ENCODE results near the gene TAOK1. TPM values are rescaled to one million over a fixed set of nuclear protein-coding genes. Genes with fewer than 3 reads are reported as not detected.

Gene TAOK1
- total RNA-seq, 1 donor from 2014 or later, result 100 TPM

DNA sequence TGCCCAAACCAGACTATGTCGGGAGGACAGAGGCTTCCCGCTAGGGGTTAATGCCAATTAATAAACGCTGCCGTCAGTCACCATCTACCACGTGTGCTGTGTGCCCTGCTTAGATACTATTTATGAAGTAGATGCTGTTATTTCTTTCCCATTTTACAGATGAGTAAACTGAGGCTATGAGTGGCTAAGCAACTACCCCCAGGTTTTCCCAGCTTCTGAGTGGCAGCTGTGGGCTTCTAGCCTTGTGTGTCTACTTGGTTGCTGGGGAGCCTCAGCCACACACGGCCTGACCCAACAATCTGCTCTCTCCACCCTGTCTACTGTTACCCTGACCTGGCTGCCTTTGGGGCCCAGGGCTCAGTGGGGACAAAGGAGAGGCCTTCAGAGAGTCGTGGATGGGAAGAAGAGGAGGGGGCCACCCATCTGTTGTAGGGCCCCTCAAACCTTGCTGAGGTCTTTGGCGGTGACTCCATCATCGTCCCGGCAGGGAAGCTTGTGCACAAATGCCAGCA is 192.1 kb downstream of the TAOK1 start:
- Histone ChIP-seq H3K4me2 (ENCODE audit: low read length) (no peak overlapping the region), H2AFZ (ENCODE audit: low read depth, low read length) (no peak overlapping the region), H3K9me3 (ENCODE audit: insufficient read depth, low read depth, low read length) (no peaks in the 10 kb centered on the region), H3K27me3 (ENCODE audit: insufficient read depth, low read length) (no peaks in the 10 kb centered on the region), H4K20me1 (ENCODE audit: insufficient read depth, low read length) (peaks cover 74% of the 10 kb centered on the region), H3K4me1 (ENCODE audit: insufficient read depth, low read length) (peaks cover 31% of the 10 kb centered on the region), H3K9ac (ENCODE audit: low read length) (no peak overlapping the region), H3K4me3 (ENCODE audit: insufficient read depth, low read depth, low read length) (no peak overlapping the region), H3K79me2 (ENCODE audit: insufficient read depth, low read length) (peaks cover 55% of the 10 kb centered on the region), H3K36me3 (ENCODE audit: insufficient read depth, low read length) (peaks cover 2% of the 10 kb centered on the region), H3K27ac (ENCODE audit: low read depth, low read length) (no peak overlapping the region)
- Mint-ChIP-seq H3K36me3 (ENCODE audit: low read depth, unreplicated experiment) (peaks cover 11% of the 10 kb centered on the region), H3K27me3 (ENCODE audit: low read depth, unreplicated experiment) (no peaks in the 10 kb centered on the region), H3K27ac (ENCODE audit: unreplicated experiment) (peak overlapping the region; percentile 41), H3K4me3 (ENCODE audit: unreplicated experiment) (no peak overlapping the region), H3K4me1 (ENCODE audit: low read depth, unreplicated experiment) (peaks cover 17% of the 10 kb centered on the region), H3K9me3 (ENCODE audit: unreplicated experiment) (no peaks in the 10 kb centered on the region)
- FAIRE-seq (no peak), DNase-seq (ENCODE audit: low read depth) (no peak)
- no peak for TF ChIP-seq EZH2 (IDR thresholded peaks at IDR 0.05; ENCODE audit: insufficient read depth, low read length)

DNA sequence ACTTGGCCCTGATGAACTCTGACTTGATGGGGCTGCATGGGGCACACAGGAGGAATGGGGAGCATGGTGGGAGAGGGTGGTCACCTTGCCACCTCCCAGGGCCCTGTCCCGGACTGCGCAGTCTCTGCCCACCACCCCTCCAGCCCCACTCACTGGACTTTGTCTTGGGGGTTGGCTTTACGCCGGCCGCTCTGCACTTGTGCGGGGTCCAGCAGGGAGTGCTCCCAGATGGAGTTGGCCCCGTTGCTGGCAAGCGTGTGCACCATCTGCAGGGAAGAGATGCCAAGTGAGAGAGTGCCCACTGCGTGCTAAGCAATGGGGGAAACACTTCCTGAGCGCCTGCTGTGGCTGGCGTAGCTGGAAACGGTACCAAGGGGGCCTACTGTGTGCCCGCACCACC is 192.6 kb downstream of the TAOK1 start:
- Mint-ChIP-seq H3K27me3 (ENCODE audit: low read depth, unreplicated experiment) (no peaks in the 10 kb centered on the region), H3K4me1 (ENCODE audit: low read depth, unreplicated experiment) (peaks cover 18% of the 10 kb centered on the region), H3K36me3 (ENCODE audit: low read depth, unreplicated experiment) (peaks cover 9% of the 10 kb centered on the region), H3K27ac (ENCODE audit: unreplicated experiment) (no peak overlapping the region), H3K4me3 (ENCODE audit: unreplicated experiment) (no peak overlapping the region), H3K9me3 (ENCODE audit: unreplicated experiment) (no peaks in the 10 kb centered on the region)
- Histone ChIP-seq H3K27me3 (ENCODE audit: insufficient read depth, low read length) (no peaks in the 10 kb centered on the region), H3K27ac (ENCODE audit: low read depth, low read length) (no peak overlapping the region), H3K9ac (ENCODE audit: low read length) (no peak overlapping the region), H3K4me3 (ENCODE audit: insufficient read depth, low read depth, low read length) (no peak overlapping the region), H3K4me1 (ENCODE audit: insufficient read depth, low read length) (peaks cover 31% of the 10 kb centered on the region), H2AFZ (ENCODE audit: low read depth, low read length) (no peak overlapping the region), H3K79me2 (ENCODE audit: insufficient read depth, low read length) (peaks cover 60% of the 10 kb centered on the region), H3K36me3 (ENCODE audit: insufficient read depth, low read length) (peaks cover 2% of the 10 kb centered on the region), H3K9me3 (ENCODE audit: insufficient read depth, low read depth, low read length) (no peaks in the 10 kb centered on the region), H3K4me2 (ENCODE audit: low read length) (no peak overlapping the region), H4K20me1 (ENCODE audit: insufficient read depth, low read length) (peaks cover 79% of the 10 kb centered on the region)
- no peak for DNase-seq (ENCODE audit: low read depth)
- TF ChIP-seq EZH2 (IDR thresholded peaks at IDR 0.05; ENCODE audit: insufficient read depth, low read length), result no peak
- TF ChIP-seq, protein P1, sequence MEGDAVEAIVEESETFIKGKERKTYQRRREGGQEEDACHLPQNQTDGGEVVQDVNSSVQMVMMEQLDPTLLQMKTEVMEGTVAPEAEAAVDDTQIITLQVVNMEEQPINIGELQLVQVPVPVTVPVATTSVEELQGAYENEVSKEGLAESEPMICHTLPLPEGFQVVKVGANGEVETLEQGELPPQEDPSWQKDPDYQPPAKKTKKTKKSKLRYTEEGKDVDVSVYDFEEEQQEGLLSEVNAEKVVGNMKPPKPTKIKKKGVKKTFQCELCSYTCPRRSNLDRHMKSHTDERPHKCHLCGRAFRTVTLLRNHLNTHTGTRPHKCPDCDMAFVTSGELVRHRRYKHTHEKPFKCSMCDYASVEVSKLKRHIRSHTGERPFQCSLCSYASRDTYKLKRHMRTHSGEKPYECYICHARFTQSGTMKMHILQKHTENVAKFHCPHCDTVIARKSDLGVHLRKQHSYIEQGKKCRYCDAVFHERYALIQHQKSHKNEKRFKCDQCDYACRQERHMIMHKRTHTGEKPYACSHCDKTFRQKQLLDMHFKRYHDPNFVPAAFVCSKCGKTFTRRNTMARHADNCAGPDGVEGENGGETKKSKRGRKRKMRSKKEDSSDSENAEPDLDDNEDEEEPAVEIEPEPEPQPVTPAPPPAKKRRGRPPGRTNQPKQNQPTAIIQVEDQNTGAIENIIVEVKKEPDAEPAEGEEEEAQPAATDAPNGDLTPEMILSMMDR (IDR thresholded peaks at IDR 0.05; ENCODE audit: insufficient read depth, low read depth, low read length), result no peak
- no peak for FAIRE-seq

DNA sequence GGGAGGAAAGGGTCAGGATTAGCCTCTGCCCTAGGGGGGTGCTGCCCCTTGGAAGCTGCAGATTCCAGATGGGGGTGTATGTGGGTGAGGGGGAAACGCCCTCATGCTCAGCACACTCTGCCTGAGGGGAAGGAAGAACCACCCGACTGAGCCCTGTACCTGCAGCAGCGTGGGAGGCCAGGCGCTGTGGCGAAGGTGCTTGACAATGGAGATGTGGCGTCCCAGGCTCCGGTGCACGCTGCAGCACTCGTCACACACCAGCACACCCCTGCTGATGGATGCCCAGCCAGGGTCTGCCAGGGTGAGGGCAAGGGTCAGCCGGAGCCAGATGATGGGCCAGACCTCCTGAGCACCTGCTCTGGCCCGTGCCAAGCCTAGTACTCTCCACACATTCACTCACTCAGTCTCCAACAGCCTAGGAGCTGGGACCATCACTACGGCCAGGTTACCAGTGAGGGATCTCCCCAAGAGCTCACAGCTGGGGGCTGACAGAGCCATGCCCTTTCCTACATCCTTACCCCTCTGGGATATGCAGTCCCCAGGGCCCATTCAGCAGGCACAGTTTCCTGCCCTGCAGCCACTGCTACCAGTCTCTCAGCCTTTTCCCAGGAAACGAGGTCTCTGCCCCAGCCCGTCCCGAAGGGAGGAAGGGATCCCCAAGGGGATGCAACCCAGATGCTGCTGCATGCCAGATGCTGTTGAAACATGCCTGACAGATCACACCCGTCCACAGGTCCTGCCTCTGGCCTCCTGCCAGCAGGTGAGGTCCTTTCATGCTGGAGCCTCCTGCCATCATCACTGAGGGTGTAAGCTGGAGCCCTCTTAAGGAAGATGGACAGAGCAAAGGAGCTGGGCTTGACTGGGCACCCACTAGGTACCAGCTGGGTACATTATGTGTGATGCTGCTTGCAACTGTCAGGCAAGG is 193.4 kb downstream of the TAOK1 start:
- peaks cover 37% of the 10 kb centered on the region for H3K4me1 ChIP-seq (ENCODE audit: insufficient read depth, low read length)
- H3K79me2 ChIP-seq (ENCODE audit: insufficient read depth, low read length), result peaks cover 68% of the 10 kb centered on the region
- peaks cover 18% of the 10 kb centered on the region for H3K4me1 Mint-ChIP-seq (ENCODE audit: low read depth, unreplicated experiment)
- H3K9me3 ChIP-seq (ENCODE audit: insufficient read depth, low read depth, low read length), result no peaks in the 10 kb centered on the region
- TF ChIP-seq, protein P1 (IDR thresholded peaks at IDR 0.05; ENCODE audit: insufficient read depth, low read depth, low read length), result no peak
- TF ChIP-seq EZH2 (IDR thresholded peaks at IDR 0.05; ENCODE audit: insufficient read depth, low read length), result no peak
- H3K4me2 ChIP-seq (ENCODE audit: low read length), result no peak overlapping the region
- H2AFZ ChIP-seq (ENCODE audit: low read depth, low read length), result no peak overlapping the region
- no peak overlapping the region for H3K4me3 ChIP-seq (ENCODE audit: insufficient read depth, low read depth, low read length)
- H3K27me3 Mint-ChIP-seq (ENCODE audit: low read depth, unreplicated experiment), result no peaks in the 10 kb centered on the region
- FAIRE-seq, result no peak
- H3K36me3 ChIP-seq (ENCODE audit: insufficient read depth, low read length), result peaks cover 2% of the 10 kb centered on the region
- H3K9ac ChIP-seq (ENCODE audit: low read length), result no peak overlapping the region
- no peaks in the 10 kb centered on the region for H3K27me3 ChIP-seq (ENCODE audit: insufficient read depth, low read length)
- DNase-seq (ENCODE audit: low read depth), result no peak
- peaks cover 82% of the 10 kb centered on the region for H4K20me1 ChIP-seq (ENCODE audit: insufficient read depth, low read length)
- no peaks in the 10 kb centered on the region for H3K9me3 Mint-ChIP-seq (ENCODE audit: unreplicated experiment)
- H3K36me3 Mint-ChIP-seq (ENCODE audit: low read depth, unreplicated experiment), result peaks cover 7% of the 10 kb centered on the region
- no peak overlapping the region for H3K27ac ChIP-seq (ENCODE audit: low read depth, low read length)
- no peak overlapping the region for H3K27ac Mint-ChIP-seq (ENCODE audit: unreplicated experiment)
- no peak overlapping the region for H3K4me3 Mint-ChIP-seq (ENCODE audit: unreplicated experiment)

All from astrocyte (in vitro differentiated cells and primary cell).